ENCODE data around the gene HCK. TPM values are rescaled to one million over a fixed set of nuclear protein-coding genes. Genes with fewer than 3 reads are reported as not detected.

Gene HCK
- total RNA-seq, 1 donor from 2014 or later: not detected

GRCh38 chr20:32063695-32064094, 11.7 kb downstream of the HCK start:
- no peaks in the 10 kb centered on the region for H3K36me3 Mint-ChIP-seq (ENCODE audit: insufficient read depth)
- no peaks in the 10 kb centered on the region for H3K9me3 Mint-ChIP-seq (ENCODE audit: low read depth)
- H3K27ac Mint-ChIP-seq: no peak overlapping the region
- DNase-seq (ENCODE audit: low spot score, unreplicated experiment): no peak
- peaks cover 40% of the 10 kb centered on the region for H3K27me3 Mint-ChIP-seq
- H3K4me3 Mint-ChIP-seq (ENCODE audit: low read depth): no peak overlapping the region
- no peaks in the 10 kb centered on the region for H3K4me1 Mint-ChIP-seq (ENCODE audit: low read depth)
- TF ChIP-seq, protein P1, sequence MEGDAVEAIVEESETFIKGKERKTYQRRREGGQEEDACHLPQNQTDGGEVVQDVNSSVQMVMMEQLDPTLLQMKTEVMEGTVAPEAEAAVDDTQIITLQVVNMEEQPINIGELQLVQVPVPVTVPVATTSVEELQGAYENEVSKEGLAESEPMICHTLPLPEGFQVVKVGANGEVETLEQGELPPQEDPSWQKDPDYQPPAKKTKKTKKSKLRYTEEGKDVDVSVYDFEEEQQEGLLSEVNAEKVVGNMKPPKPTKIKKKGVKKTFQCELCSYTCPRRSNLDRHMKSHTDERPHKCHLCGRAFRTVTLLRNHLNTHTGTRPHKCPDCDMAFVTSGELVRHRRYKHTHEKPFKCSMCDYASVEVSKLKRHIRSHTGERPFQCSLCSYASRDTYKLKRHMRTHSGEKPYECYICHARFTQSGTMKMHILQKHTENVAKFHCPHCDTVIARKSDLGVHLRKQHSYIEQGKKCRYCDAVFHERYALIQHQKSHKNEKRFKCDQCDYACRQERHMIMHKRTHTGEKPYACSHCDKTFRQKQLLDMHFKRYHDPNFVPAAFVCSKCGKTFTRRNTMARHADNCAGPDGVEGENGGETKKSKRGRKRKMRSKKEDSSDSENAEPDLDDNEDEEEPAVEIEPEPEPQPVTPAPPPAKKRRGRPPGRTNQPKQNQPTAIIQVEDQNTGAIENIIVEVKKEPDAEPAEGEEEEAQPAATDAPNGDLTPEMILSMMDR (IDR thresholded peaks at IDR 0.05; ENCODE audit: unreplicated experiment): no peak

DNA sequence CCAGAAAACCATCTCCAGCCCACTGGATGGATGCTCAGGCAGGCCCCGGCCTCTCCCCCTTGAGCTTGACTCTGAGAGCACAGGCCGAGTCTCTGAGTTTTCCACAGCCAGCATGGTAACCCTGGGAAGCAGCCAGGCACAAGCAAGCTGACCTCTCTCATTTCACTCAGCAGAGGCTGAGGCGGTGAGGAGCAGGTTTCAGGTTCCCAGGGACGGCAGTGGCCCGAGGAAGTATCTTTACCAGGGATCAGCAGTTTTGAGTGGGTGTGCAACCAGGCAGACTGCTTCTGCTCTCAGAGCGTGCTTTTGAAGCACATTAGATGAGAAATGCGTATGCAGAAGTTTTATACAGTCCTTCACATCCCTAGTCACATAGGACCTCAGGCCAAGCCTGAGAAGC, 12.6 kb downstream of the HCK start:
- Mint-ChIP-seq H3K9me3 (ENCODE audit: low read depth) (no peaks in the 10 kb centered on the region), H3K36me3 (ENCODE audit: insufficient read depth) (no peaks in the 10 kb centered on the region), H3K4me3 (ENCODE audit: low read depth) (no peak overlapping the region), H3K4me1 (ENCODE audit: low read depth) (no peaks in the 10 kb centered on the region), H3K27ac (no peak overlapping the region), H3K27me3 (peaks cover 31% of the 10 kb centered on the region)
- TF ChIP-seq, protein P1 (IDR thresholded peaks at IDR 0.05; ENCODE audit: unreplicated experiment): no peak
- DNase-seq (ENCODE audit: low spot score, unreplicated experiment): no peak

GRCh38 chr20:32067234-32067821, 15.3 kb downstream of the HCK start:
- TF ChIP-seq, protein P1 (IDR thresholded peaks at IDR 0.05; ENCODE audit: unreplicated experiment): no peak
- DNase-seq (ENCODE audit: low spot score, unreplicated experiment): no peak
- Mint-ChIP-seq H3K4me3 (ENCODE audit: low read depth) (no peak overlapping the region), H3K27ac (no peak overlapping the region), H3K9me3 (ENCODE audit: low read depth) (no peaks in the 10 kb centered on the region), H3K36me3 (ENCODE audit: insufficient read depth) (no peaks in the 10 kb centered on the region), H3K27me3 (peaks cover 25% of the 10 kb centered on the region), H3K4me1 (ENCODE audit: low read depth) (no peaks in the 10 kb centered on the region)

- no peak for DNase-seq (ENCODE audit: low spot score, unreplicated experiment)
- TF ChIP-seq, protein P1 (IDR thresholded peaks at IDR 0.05; ENCODE audit: unreplicated experiment): no peak
- Mint-ChIP-seq H3K4me3 (ENCODE audit: low read depth) (no peak overlapping the region), H3K27ac (no peak overlapping the region), H3K9me3 (ENCODE audit: low read depth) (no peaks in the 10 kb centered on the region), H3K27me3 (peaks cover 24% of the 10 kb centered on the region), H3K4me1 (ENCODE audit: low read depth) (no peaks in the 10 kb centered on the region), H3K36me3 (ENCODE audit: insufficient read depth) (no peaks in the 10 kb centered on the region)
Measured at GRCh38 chr20:32068174-32068573, 16.1 kb downstream of the HCK start.

- no peak overlapping the region for H3K4me3 Mint-ChIP-seq (ENCODE audit: low read depth)
- H3K27me3 Mint-ChIP-seq: peaks cover 32% of the 10 kb centered on the region
- H3K4me1 Mint-ChIP-seq (ENCODE audit: low read depth): no peaks in the 10 kb centered on the region
- no peaks in the 10 kb centered on the region for H3K9me3 Mint-ChIP-seq (ENCODE audit: low read depth)
- TF ChIP-seq, protein P1 (IDR thresholded peaks at IDR 0.05; ENCODE audit: unreplicated experiment): no peak
- H3K27ac Mint-ChIP-seq: no peak overlapping the region
- no peaks in the 10 kb centered on the region for H3K36me3 Mint-ChIP-seq (ENCODE audit: insufficient read depth)
- no peak for DNase-seq (ENCODE audit: low spot score, unreplicated experiment)
Measured at GRCh38 chr20:32069711-32070110, 17.7 kb downstream of the HCK start.
